Cardiac fibroblast (primary cell): ENCODE measurements around the gene PTPRD.

Experiments used
- DNase-seq, 2 donors: peaks; one replicate each; pipeline versions ENCODE4 v3.0.0 to v3.0.0-alpha.2; 2010; ENCODE audit warnings: low read depth in 2 of 2
- H3K4me3 ChIP-seq, 2 donors: replicated peaks in 1 of 2; 1 replicate in 1 of 2; 2 replicates in 1 of 2; pipeline ENCODE4 v1.5.1; 2011; ENCODE audit warnings: low read depth in 2 of 2, low read length in 2 of 2, mild to moderate bottlenecking in 2 of 2, moderate library complexity in 1 of 2
- TF ChIP-seq, protein P1 (sequence below): IDR thresholded peaks from one replicate; pipeline ENCODE4 v1.5.1; 2011; ENCODE audit warnings: low read depth, mild to moderate bottlenecking, low read length, inconsistent platforms

PTPRD gene

GRCh38 chr9:8448226-8448625 lies 2164.6 kb downstream of the PTPRD start:
- no peak overlapping the region for H3K4me3 ChIP-seq
- no peak for DNase-seq
- TF ChIP-seq, protein P1, sequence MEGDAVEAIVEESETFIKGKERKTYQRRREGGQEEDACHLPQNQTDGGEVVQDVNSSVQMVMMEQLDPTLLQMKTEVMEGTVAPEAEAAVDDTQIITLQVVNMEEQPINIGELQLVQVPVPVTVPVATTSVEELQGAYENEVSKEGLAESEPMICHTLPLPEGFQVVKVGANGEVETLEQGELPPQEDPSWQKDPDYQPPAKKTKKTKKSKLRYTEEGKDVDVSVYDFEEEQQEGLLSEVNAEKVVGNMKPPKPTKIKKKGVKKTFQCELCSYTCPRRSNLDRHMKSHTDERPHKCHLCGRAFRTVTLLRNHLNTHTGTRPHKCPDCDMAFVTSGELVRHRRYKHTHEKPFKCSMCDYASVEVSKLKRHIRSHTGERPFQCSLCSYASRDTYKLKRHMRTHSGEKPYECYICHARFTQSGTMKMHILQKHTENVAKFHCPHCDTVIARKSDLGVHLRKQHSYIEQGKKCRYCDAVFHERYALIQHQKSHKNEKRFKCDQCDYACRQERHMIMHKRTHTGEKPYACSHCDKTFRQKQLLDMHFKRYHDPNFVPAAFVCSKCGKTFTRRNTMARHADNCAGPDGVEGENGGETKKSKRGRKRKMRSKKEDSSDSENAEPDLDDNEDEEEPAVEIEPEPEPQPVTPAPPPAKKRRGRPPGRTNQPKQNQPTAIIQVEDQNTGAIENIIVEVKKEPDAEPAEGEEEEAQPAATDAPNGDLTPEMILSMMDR = no peak

GRCh38 chr9:8447601-8448000 lies 2165.2 kb downstream of the PTPRD start:
- H3K4me3 ChIP-seq = no peak overlapping the region
- DNase-seq = no peak
- TF ChIP-seq, protein P1 = no peak

DNA sequence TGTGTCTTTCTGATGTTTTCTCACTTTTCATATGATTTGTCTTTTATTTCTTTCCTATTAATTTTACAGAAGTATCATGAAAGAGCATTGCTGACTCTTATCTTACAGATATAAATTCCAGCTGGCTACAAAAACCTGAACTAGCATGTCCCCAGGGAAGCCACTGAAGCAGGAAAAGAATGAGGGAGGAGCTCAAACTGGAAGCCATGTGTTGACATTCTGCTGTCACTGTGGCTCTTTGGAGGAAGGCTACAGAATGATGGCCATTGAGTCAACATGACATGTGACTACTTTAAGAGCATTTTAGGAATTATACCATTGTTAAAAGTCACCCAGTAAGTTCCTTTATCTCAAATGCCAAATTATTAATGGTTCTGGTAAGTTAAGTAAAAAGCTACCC lies 2174.9 kb downstream of the PTPRD start:
- DNase-seq = peak in 1 of 2 donors; percentile 2
- H3K4me3 ChIP-seq = no peak overlapping the region
- TF ChIP-seq, protein P1 = no peak

- no peak overlapping the region for H3K4me3 ChIP-seq
- no peak for DNase-seq
- TF ChIP-seq, protein P1 = no peak
Measured at GRCh38 chr9:8437259-8437658, 2175.5 kb downstream of the PTPRD start.

- TF ChIP-seq, protein P1 = no peak
Measured at GRCh38 chr9:8436786-8437185, 2176.0 kb downstream of the PTPRD start.

GRCh38 chr9:8434621-8435020 lies 2178.2 kb downstream of the PTPRD start:
- H3K4me3 ChIP-seq = no peak overlapping the region
- TF ChIP-seq, protein P1 = no peak
- no peak for DNase-seq

More at GRCh38 chr9:8436786-8437185, 2176.0 kb downstream of the PTPRD start:
- H3K4me3 ChIP-seq = no peak overlapping the region
- DNase-seq = no peak

GRCh38 chr9:8432224-8432623 lies 2180.6 kb downstream of the PTPRD start:
- TF ChIP-seq, protein P1 = no peak
- no peak for DNase-seq
- H3K4me3 ChIP-seq = no peak overlapping the region
